ENCODE measurements around the gene CDH4.

Gene CDH4

GRCh38 chr20:61705386-61706258 is 453.6 kb downstream of the CDH4 start:
- DNase-seq (ENCODE audit: low read depth, low spot score), result no peak

- DNase-seq (ENCODE audit: low read depth, low spot score), result no peak
Measured at GRCh38 chr20:61706259-61706961, 454.3 kb downstream of the CDH4 start.

GRCh38 chr20:61708891-61709290 is 456.8 kb downstream of the CDH4 start:
- DNase-seq (ENCODE audit: low read depth, low spot score), result no peak

GRCh38 chr20:61710108-61710507 is 458.0 kb downstream of the CDH4 start:
- DNase-seq (ENCODE audit: low read depth, low spot score), result no peak

GRCh38 chr20:61712688-61713087 is 460.6 kb downstream of the CDH4 start:
- no peak for DNase-seq (ENCODE audit: low read depth, low spot score)

- DNase-seq (ENCODE audit: low read depth, low spot score), result no peak
Measured at GRCh38 chr20:61718361-61719005, 466.4 kb downstream of the CDH4 start.

GRCh38 chr20:61719691-61720347 is 467.8 kb downstream of the CDH4 start:
- no peak for DNase-seq (ENCODE audit: low read depth, low spot score)

- DNase-seq (ENCODE audit: low read depth, low spot score), result no peak
Measured at GRCh38 chr20:61720348-61720696, 468.3 kb downstream of the CDH4 start.

GRCh38 chr20:61722146-61722678 is 470.2 kb downstream of the CDH4 start:
- no peak for DNase-seq (ENCODE audit: low read depth, low spot score)

- DNase-seq (ENCODE audit: low read depth, low spot score), result no peak
Measured at GRCh38 chr20:61723529-61724257, 471.6 kb downstream of the CDH4 start.

GRCh38 chr20:61724376-61724775 is 472.3 kb downstream of the CDH4 start:
- no peak for DNase-seq (ENCODE audit: low read depth, low spot score)

GRCh38 chr20:61725145-61725544 is 473.1 kb downstream of the CDH4 start:
- DNase-seq (ENCODE audit: low read depth, low spot score), result no peak

GRCh38 chr20:61725966-61726365 is 473.9 kb downstream of the CDH4 start:
- DNase-seq (ENCODE audit: low read depth, low spot score), result no peak

GRCh38 chr20:61726979-61727378 is 474.9 kb downstream of the CDH4 start:
- no peak for DNase-seq (ENCODE audit: low read depth, low spot score)

GRCh38 chr20:61727761-61728160 is 475.7 kb downstream of the CDH4 start:
- DNase-seq (ENCODE audit: low read depth, low spot score), result no peak

GRCh38 chr20:61728326-61728725 is 476.3 kb downstream of the CDH4 start:
- no peak for DNase-seq (ENCODE audit: low read depth, low spot score)

- no peak for DNase-seq (ENCODE audit: low read depth, low spot score)
Measured at GRCh38 chr20:61728786-61729770, 477.0 kb downstream of the CDH4 start.

GRCh38 chr20:61730631-61731362 is 478.7 kb downstream of the CDH4 start:
- DNase-seq (ENCODE audit: low read depth, low spot score), result no peak
